GM23248 (cell line): ENCODE data around the gene A2M. TPM values are rescaled to one million over a fixed set of nuclear protein-coding genes. Genes with fewer than 3 reads are reported as not detected.

ENCODE experiments used
- DNase-seq: peaks from one replicate; pipeline ENCODE4 v3.0.0-alpha.2; 2015
- H2AFZ ChIP-seq: fragments of 200-600 bp; sonication (generic); 2 replicates; pipeline ENCODE4 v1.6.1; 2016; ENCODE audit warnings: antibody characterized with exemption
- H3F3A ChIP-seq: fragments of 200-600 bp; sonication (generic); 2 replicates; pipeline ENCODE4 v1.6.1; 2016; ENCODE audit warnings: mild to moderate bottlenecking, antibody characterized with exemption, mixed run types; ENCODE audit not compliant: insufficient read depth
- H3K27ac ChIP-seq: fragments of 200-600 bp; sonication (generic); 2 replicates; pipeline ENCODE4 v1.5.1; 2016; ENCODE audit warnings: mild to moderate bottlenecking
- H3K27me3 ChIP-seq: fragments of 200-600 bp; sonication (generic); replicated peaks from 2 replicates; pipeline ENCODE4 v1.6.1; 2016; ENCODE audit warnings: mild to moderate bottlenecking; ENCODE audit not compliant: insufficient read depth
- H3K36me3 ChIP-seq: fragments of 200-600 bp; sonication (generic); 2 replicates; pipeline ENCODE4 v1.6.1; 2016; ENCODE audit warnings: low read depth, mild to moderate bottlenecking
- H3K4me1 ChIP-seq: fragments of 200-600 bp; sonication (generic); 2 replicates; pipeline ENCODE4 v1.6.1; 2016; ENCODE audit warnings: mild to moderate bottlenecking; ENCODE audit not compliant: insufficient read depth
- H3K4me2 ChIP-seq: fragments of 200-600 bp; sonication (generic); one replicate; pipeline ENCODE4 v1.6.1; 2016; ENCODE audit warnings: mild to moderate bottlenecking; ENCODE audit not compliant: unreplicated experiment
- H3K4me3 ChIP-seq: fragments of 200-600 bp; sonication (generic); 2 replicates; pipeline ENCODE4 v1.5.1; 2016; ENCODE audit warnings: mild to moderate bottlenecking
- H3K79me2 ChIP-seq: fragments of 200-600 bp; sonication (generic); 2 replicates; pipeline ENCODE4 v1.6.1; 2016; ENCODE audit warnings: mild to moderate bottlenecking; ENCODE audit not compliant: insufficient read depth
- H3K9ac ChIP-seq: fragments of 200-600 bp; sonication (generic); 2 replicates; pipeline ENCODE4 v1.6.1; 2016; ENCODE audit warnings: mild to moderate bottlenecking
- H3K9me2 ChIP-seq: fragments of 200-600 bp; sonication (generic); 2 replicates; pipeline ENCODE4 v1.6.1; 2016; ENCODE audit warnings: mixed run types, mild to moderate bottlenecking, moderate library complexity; ENCODE audit not compliant: insufficient read depth
- H3K9me3 ChIP-seq: fragments of 200-600 bp; sonication (generic); one replicate; pipeline ENCODE4 v1.6.1; 2017; ENCODE audit warnings: low read depth
- H4K20me1 ChIP-seq: fragments of 200-600 bp; sonication (generic); 2 replicates; pipeline ENCODE4 v1.6.0; 2016; ENCODE audit not compliant: insufficient read depth
- EZH2 ChIP-seq: fragments of 200-600 bp; sonication (generic); IDR thresholded peaks from 2 replicates; pipeline ENCODE4 v1.6.1; 2018; ENCODE audit warnings: antibody characterized with exemption, mild to moderate bottlenecking; ENCODE audit not compliant: insufficient read depth, poor library complexity, severe bottlenecking
- EZH2phosphoT487 ChIP-seq: fragments of 200-600 bp; sonication (generic); IDR thresholded peaks from 2 replicates; pipeline ENCODE4 v1.6.1; 2018; ENCODE audit warnings: antibody characterized with exemption, moderate library complexity, mild to moderate bottlenecking, low read depth; ENCODE audit not compliant: insufficient read depth
- WGBS, 2 experiments: methylation state at CpG; one replicate each; pipeline ENCODE4 v1.1.6; 2015 to 2017; ENCODE audit warnings: low lambda C conversion rate in 2 of 2, low coverage in 1 of 2; ENCODE audit errors: missing lambda C conversion rate in 2 of 2; 5-methylcytosine and 5-hydroxymethylcytosine counted together
- in situ Hi-C: fragments of 300-500 bp; cut with MboI; formaldehyde crosslinking; loops from 2 replicates; pipeline ENCODE4 v1.15.0; 2020
- polyA plus RNA-seq: library from polyadenylated mRNA; unstranded; fragments of >200 nt; fragmentation: Nextera tagmentation; extraction: Ambion mirVana; gene quantifications from 2 replicates; pipeline ENCODE4 v1.2.1, GENCODE V29; 2016
- total RNA-seq: library from RNA; depleted of rRNA; stranded (reverse); fragments of >200 nt; shearing (Covaris generic); gene quantifications from 2 replicates; pipeline ENCODE4 v1.2.3, GENCODE V29; 2014

The A2M gene
- total and polyA plus RNA-seq, 2 experiments from 2014 or later = 34.9 to 40.1 TPM

GRCh38 chr12:9040484-9041186, 75.1 kb downstream of the A2M start:
- Histone ChIP-seq H3K79me2 (no peaks in the 10 kb centered on the region), H3K27me3 (no peaks in the 10 kb centered on the region; the same call in none of the 2 replicates), H4K20me1 (no peaks in the 10 kb centered on the region), H3K9me3 (no peaks in the 10 kb centered on the region), H3K4me1 (no peaks in the 10 kb centered on the region), H3K36me3 (no peaks in the 10 kb centered on the region), H2AFZ (no peak overlapping the region), H3K27ac (no peak overlapping the region), H3K9ac (no peak overlapping the region), H3K4me2 (no peak overlapping the region), H3F3A (no peaks in the 10 kb centered on the region), H3K4me3 (no peak overlapping the region), H3K9me2 (no peaks in the 10 kb centered on the region)
- WGBS, 2 experiments = 36 to 38% methylated on average over 5 of the region's 5 CpGs
- no peak for DNase-seq
- TF ChIP-seq EZH2phosphoT487 = no peak
- TF ChIP-seq EZH2 = no peak
- in situ Hi-C loops = loop anchor here (25.0 kb wide), 1 partner anchor 353 kb away; the partner anchor contains the start of gene RIMKLB

GRCh38 chr12:9039397-9039977, 76.2 kb downstream of the A2M start:
- WGBS, 2 experiments = 14 to 16% methylated on average over 3 of the region's 3 CpGs
- no peaks in the 10 kb centered on the region for H3K4me1 ChIP-seq
- H3K36me3 ChIP-seq = no peaks in the 10 kb centered on the region
- in situ Hi-C loops = loop anchor here (25.0 kb wide), 1 partner anchor 352 kb away; the partner anchor contains the start of gene RIMKLB
- H3K27ac ChIP-seq = no peak overlapping the region
- H3K9me3 ChIP-seq = no peaks in the 10 kb centered on the region
- no peaks in the 10 kb centered on the region for H3F3A ChIP-seq
- H3K79me2 ChIP-seq = no peaks in the 10 kb centered on the region
- TF ChIP-seq EZH2phosphoT487 (no peak), EZH2 (no peak)
- no peaks in the 10 kb centered on the region; the same call in none of the 2 replicates for H3K27me3 ChIP-seq
- no peak overlapping the region for H3K9ac ChIP-seq
- H4K20me1 ChIP-seq = no peaks in the 10 kb centered on the region
- peak; percentile 69 for DNase-seq
- H3K9me2 ChIP-seq = no peaks in the 10 kb centered on the region
- no peak overlapping the region for H2AFZ ChIP-seq
- no peak overlapping the region for H3K4me2 ChIP-seq
- no peak overlapping the region for H3K4me3 ChIP-seq

GRCh38 chr12:9037431-9037830, 78.3 kb downstream of the A2M start:
- Histone ChIP-seq H3K9me2 (no peaks in the 10 kb centered on the region), H3K9ac (no peak overlapping the region), H3K79me2 (no peaks in the 10 kb centered on the region), H3K9me3 (no peaks in the 10 kb centered on the region), H4K20me1 (no peaks in the 10 kb centered on the region), H3K36me3 (no peaks in the 10 kb centered on the region), H3K4me3 (no peak overlapping the region), H3K4me2 (no peak overlapping the region), H3K27me3 (no peaks in the 10 kb centered on the region; the same call in 1 of the 2 replicates), H3K4me1 (no peaks in the 10 kb centered on the region), H3F3A (no peaks in the 10 kb centered on the region), H2AFZ (no peak overlapping the region), H3K27ac (no peak overlapping the region)
- no peak for TF ChIP-seq EZH2phosphoT487
- TF ChIP-seq EZH2 = no peak
- in situ Hi-C loops = loop anchor here (25.0 kb wide), 1 partner anchor 350 kb away; the partner anchor contains the start of gene RIMKLB
- 70% methylated on average over 3 of the region's 3 CpGs for WGBS, 2 experiments
- DNase-seq = no peak

GRCh38 chr12:9036227-9036626, 79.5 kb downstream of the A2M start:
- Histone ChIP-seq H3F3A (no peaks in the 10 kb centered on the region), H4K20me1 (no peaks in the 10 kb centered on the region), H3K27ac (no peak overlapping the region), H3K4me3 (no peak overlapping the region), H2AFZ (no peak overlapping the region), H3K9me3 (no peaks in the 10 kb centered on the region), H3K4me2 (no peak overlapping the region), H3K9ac (no peak overlapping the region), H3K4me1 (no peaks in the 10 kb centered on the region), H3K36me3 (no peaks in the 10 kb centered on the region), H3K9me2 (no peaks in the 10 kb centered on the region), H3K27me3 (no peaks in the 10 kb centered on the region), H3K79me2 (no peaks in the 10 kb centered on the region)
- TF ChIP-seq EZH2 (no peak), EZH2phosphoT487 (no peak)
- in situ Hi-C loops = loop anchor here (25.0 kb wide), 1 partner anchor 349 kb away; the partner anchor contains the start of gene RIMKLB
- DNase-seq = no peak
- 29 to 33% methylated on average over 6 of the region's 6 CpGs for WGBS, 2 experiments
